Measurements from ENCODE around the gene GPI. TPM values are rescaled to one million over a fixed set of nuclear protein-coding genes. Genes with fewer than 3 reads are reported as not detected.
A peak's percentile ranks its signal among the peaks of the same experiment; 100 is the strongest.

GPI gene
- total RNA-seq, 1 donor from 2014 or later, result 473 TPM

- intact Hi-C loops (cut with micrococcal nuclease), result loop anchor here (10.0 kb wide), 1 partner anchor 119 kb away; no protein-coding TSS in a partner anchor
- H3K27me3 ChIP-seq (ENCODE audit: low read depth), result no peaks in the 10 kb centered on the region
- H3K4me1 ChIP-seq, result peaks cover 5% of the 10 kb centered on the region
- no peak for DNase-seq
- no peak overlapping the region for H3K4me3 ChIP-seq
- no peak for TF ChIP-seq CTCF (IDR thresholded peaks at IDR 0.05; ENCODE audit: borderline replicate concordance)
- no peak overlapping the region for H3K27ac ChIP-seq (replicated peaks)
- peaks cover 86% of the 10 kb centered on the region for H3K36me3 ChIP-seq
- H3K9me3 ChIP-seq (replicated peaks), result no peaks in the 10 kb centered on the region
Measured at GRCh38 chr19:34343751-34344150, 21.2 kb upstream of the GPI start.

GRCh38 chr19:34345947-34346351 lies 19.0 kb upstream of the GPI start:
- TF ChIP-seq CTCF (IDR thresholded peaks at IDR 0.05; ENCODE audit: borderline replicate concordance), result peak; percentile 86
- intact Hi-C loops (cut with micrococcal nuclease), result loop anchor here (10.0 kb wide), 1 partner anchor 121 kb away; no protein-coding TSS in a partner anchor
- DNase-seq, result peak; percentile 54
- Histone ChIP-seq H3K4me3 (no peak overlapping the region), H3K36me3 (peaks cover 83% of the 10 kb centered on the region), H3K27me3 (ENCODE audit: low read depth) (no peaks in the 10 kb centered on the region), H3K4me1 (peaks cover 5% of the 10 kb centered on the region), H3K9me3 (replicated peaks) (no peaks in the 10 kb centered on the region), H3K27ac (replicated peaks) (no peak overlapping the region)

- no peaks in the 10 kb centered on the region for H3K27me3 ChIP-seq (ENCODE audit: low read depth)
- peaks cover 83% of the 10 kb centered on the region for H3K36me3 ChIP-seq
- no peak for DNase-seq
- H3K27ac ChIP-seq (replicated peaks), result no peak overlapping the region
- no peak overlapping the region for H3K4me3 ChIP-seq
- intact Hi-C loops (cut with micrococcal nuclease), result loop anchor here (10.0 kb wide), 1 partner anchor 123 kb away; no protein-coding TSS in a partner anchor
- peaks cover 5% of the 10 kb centered on the region for H3K4me1 ChIP-seq
- no peak for TF ChIP-seq CTCF (IDR thresholded peaks at IDR 0.05; ENCODE audit: borderline replicate concordance)
- H3K9me3 ChIP-seq (replicated peaks), result no peaks in the 10 kb centered on the region
Measured at GRCh38 chr19:34347561-34348165, 17.3 kb upstream of the GPI start.

- TF ChIP-seq CTCF (IDR thresholded peaks at IDR 0.05; ENCODE audit: borderline replicate concordance), result no peak
- intact Hi-C loops (cut with micrococcal nuclease), result loop anchor here (10.0 kb wide), 1 partner anchor 124 kb away; no protein-coding TSS in a partner anchor
- peak overlapping the region; percentile 34 for H3K27ac ChIP-seq (replicated peaks)
Measured at GRCh38 chr19:34348899-34349487, 16.0 kb upstream of the GPI start.

GRCh38 chr19:34350161-34350561 lies 14.8 kb upstream of the GPI start:
- DNase-seq, result no peak
- Histone ChIP-seq H3K4me3 (no peak overlapping the region), H3K9me3 (replicated peaks) (no peaks in the 10 kb centered on the region), H3K27ac (replicated peaks) (no peak overlapping the region), H3K4me1 (peaks cover 5% of the 10 kb centered on the region), H3K36me3 (peaks cover 88% of the 10 kb centered on the region), H3K27me3 (ENCODE audit: low read depth) (no peaks in the 10 kb centered on the region)
- intact Hi-C loops (cut with micrococcal nuclease), result no loop called here
- no peak for TF ChIP-seq CTCF (IDR thresholded peaks at IDR 0.05; ENCODE audit: borderline replicate concordance)

More at GRCh38 chr19:34348899-34349487, 16.0 kb upstream of the GPI start:
- Histone ChIP-seq H3K4me1 (peaks cover 5% of the 10 kb centered on the region), H3K4me3 (no peak overlapping the region), H3K36me3 (peaks cover 83% of the 10 kb centered on the region), H3K27me3 (ENCODE audit: low read depth) (no peaks in the 10 kb centered on the region), H3K9me3 (replicated peaks) (no peaks in the 10 kb centered on the region)
- no peak for DNase-seq

All from left ventricle myocardium inferior (tissue), 1 donor.